HG02610 (cell line): ENCODE measurements around the gene ATG2B.
"Not testable (repeated sequence)": the region's sequence is repeated elsewhere in the genome, so short reads cannot be mapped to it uniquely, and the experiment has no call there.

Experiments used
- ATAC-seq: cut with Tn5 transposase; IDR thresholded peaks from one replicate; pipeline ENCODE4 v1.9.1; 2021; ENCODE audit warnings: mild to moderate bottlenecking, moderate library complexity; ENCODE audit not compliant: unreplicated experiment

Gene ATG2B

GRCh38 chr14:96255501-96256366, 107.4 kb downstream of the ATG2B start, which contains the start of gene BDKRB1:
TSS of gene BDKRB1 (plus strand) at chr14:96256210. CDS start at chr14:96263683, 7,473 bp downstream.
- ATAC-seq = no peak

GRCh38 chr14:96254687-96255086, 108.5 kb downstream of the ATG2B start:
- ATAC-seq = no peak

GRCh38 chr14:96252999-96253539, 110.1 kb downstream of the ATG2B start:
- no peak for ATAC-seq

- no peak for ATAC-seq
These were observed 110.7 kb downstream of the ATG2B start for GRCh38 chr14:96252323-96252998.

GRCh38 chr14:96251656-96252155, 111.4 kb downstream of the ATG2B start:
- ATAC-seq = no peak

GRCh38 chr14:96250485-96250884, 112.7 kb downstream of the ATG2B start:
- no peak for ATAC-seq

- no peak for ATAC-seq
These were observed 114.1 kb downstream of the ATG2B start for GRCh38 chr14:96249029-96249428.

- no peak for ATAC-seq
These were observed 116.1 kb downstream of the ATG2B start for GRCh38 chr14:96247031-96247430.

GRCh38 chr14:96246539-96246847, 116.6 kb downstream of the ATG2B start:
- no peak for ATAC-seq

GRCh38 chr14:96245710-96246538, 117.2 kb downstream of the ATG2B start:
- ATAC-seq = no peak

GRCh38 chr14:96245074-96245473, 118.1 kb downstream of the ATG2B start:
- ATAC-seq = not testable (repeated sequence)

- no peak for ATAC-seq
These were observed 119.4 kb downstream of the ATG2B start for GRCh38 chr14:96243785-96244184.

GRCh38 chr14:96242126-96242525, 121.0 kb downstream of the ATG2B start:
- no peak for ATAC-seq

- no peak for ATAC-seq
These were observed 122.5 kb downstream of the ATG2B start for GRCh38 chr14:96240641-96241040.

GRCh38 chr14:96239711-96240141, 123.4 kb downstream of the ATG2B start:
- ATAC-seq = no peak

- no peak for ATAC-seq
These were observed 124.4 kb downstream of the ATG2B start for GRCh38 chr14:96238676-96239265.

GRCh38 chr14:96237641-96238040, 125.5 kb downstream of the ATG2B start:
- ATAC-seq = no peak

GRCh38 chr14:96235426-96235825, 127.7 kb downstream of the ATG2B start:
- no peak for ATAC-seq

- no peak for ATAC-seq
These were observed 129.5 kb downstream of the ATG2B start for GRCh38 chr14:96233661-96234060.

- ATAC-seq = no peak
These were observed 130.6 kb downstream of the ATG2B start for GRCh38 chr14:96232506-96232905.
